Astrocyte of the cerebellum (primary cell): ENCODE data around the gene SMIM32.

ENCODE experiments used
- DNase-seq: peaks from one replicate; pipeline ENCODE4 v3.0.0-alpha.2; 2011; ENCODE audit warnings: low read depth
- H3K4me3 ChIP-seq: 2 replicates; pipeline ENCODE4 v1.5.1; 2011; ENCODE audit warnings: mild to moderate bottlenecking, low read depth, low read length, moderate library complexity
- in situ Hi-C: cut with HindIII; loops from 2 replicates; pipeline ENCODE4 v1.10.0; 2017; ENCODE audit warnings: low sequenced_read_pairs
- TF ChIP-seq, protein P1 (sequence below): IDR thresholded peaks from 2 replicates; pipeline ENCODE4 v1.5.1; 2012; ENCODE audit warnings: low read length, low read depth, moderate library complexity, mild to moderate bottlenecking; ENCODE audit errors: missing control alignments

Gene SMIM32

DNA sequence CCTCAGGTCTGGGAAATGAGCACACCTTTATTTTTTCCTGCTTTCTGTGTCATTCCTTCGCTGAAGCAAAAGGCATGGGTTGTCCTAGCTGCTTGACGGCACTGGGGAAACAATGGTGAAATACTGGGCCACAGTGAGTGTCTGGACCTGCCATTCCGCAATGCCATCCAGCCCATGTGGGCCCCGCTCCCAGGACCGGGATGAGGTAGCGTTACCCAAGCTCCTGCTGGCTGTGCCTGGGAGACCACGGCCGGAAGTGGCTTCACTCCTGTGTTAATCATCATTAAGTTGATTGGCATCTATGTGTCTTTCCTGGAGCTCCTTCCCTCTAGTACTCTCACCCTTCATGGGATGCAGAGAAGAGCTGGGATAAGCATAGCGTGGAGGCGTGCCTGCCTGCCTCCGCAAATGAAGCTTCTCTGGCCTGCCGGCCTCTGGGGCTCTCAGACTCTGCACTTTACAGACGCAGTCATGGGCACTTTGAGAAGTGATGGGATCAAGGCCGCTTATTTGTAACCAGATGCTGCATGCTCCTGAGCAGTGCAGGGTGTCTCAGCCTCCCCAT lies 16.5 kb upstream of the SMIM32 start:
- TF ChIP-seq, protein P1, sequence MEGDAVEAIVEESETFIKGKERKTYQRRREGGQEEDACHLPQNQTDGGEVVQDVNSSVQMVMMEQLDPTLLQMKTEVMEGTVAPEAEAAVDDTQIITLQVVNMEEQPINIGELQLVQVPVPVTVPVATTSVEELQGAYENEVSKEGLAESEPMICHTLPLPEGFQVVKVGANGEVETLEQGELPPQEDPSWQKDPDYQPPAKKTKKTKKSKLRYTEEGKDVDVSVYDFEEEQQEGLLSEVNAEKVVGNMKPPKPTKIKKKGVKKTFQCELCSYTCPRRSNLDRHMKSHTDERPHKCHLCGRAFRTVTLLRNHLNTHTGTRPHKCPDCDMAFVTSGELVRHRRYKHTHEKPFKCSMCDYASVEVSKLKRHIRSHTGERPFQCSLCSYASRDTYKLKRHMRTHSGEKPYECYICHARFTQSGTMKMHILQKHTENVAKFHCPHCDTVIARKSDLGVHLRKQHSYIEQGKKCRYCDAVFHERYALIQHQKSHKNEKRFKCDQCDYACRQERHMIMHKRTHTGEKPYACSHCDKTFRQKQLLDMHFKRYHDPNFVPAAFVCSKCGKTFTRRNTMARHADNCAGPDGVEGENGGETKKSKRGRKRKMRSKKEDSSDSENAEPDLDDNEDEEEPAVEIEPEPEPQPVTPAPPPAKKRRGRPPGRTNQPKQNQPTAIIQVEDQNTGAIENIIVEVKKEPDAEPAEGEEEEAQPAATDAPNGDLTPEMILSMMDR: no peak
- H3K4me3 ChIP-seq: no peak overlapping the region
- in situ Hi-C loops: no loop called here
- no peak for DNase-seq

DNA sequence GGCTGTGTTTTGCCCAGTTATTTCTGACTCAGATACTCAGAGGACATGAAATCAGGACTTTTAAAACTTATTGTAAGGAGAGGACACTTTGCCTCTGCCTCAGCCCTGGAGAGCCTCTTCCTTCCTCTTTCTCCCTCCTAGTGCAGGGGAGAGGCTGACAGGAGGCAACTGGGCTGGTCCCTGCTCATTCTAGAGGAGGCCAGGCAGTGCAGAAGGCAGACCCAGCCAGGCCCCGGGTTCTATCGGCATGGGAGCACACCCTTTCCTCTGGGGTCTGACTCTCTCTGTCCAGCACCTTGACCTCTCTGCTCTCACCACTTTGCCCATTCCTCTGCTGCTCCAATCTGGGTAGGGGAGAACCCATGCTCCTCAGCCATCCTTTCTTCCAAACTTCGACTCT lies 16.0 kb upstream of the SMIM32 start:
- TF ChIP-seq, protein P1: no peak
- DNase-seq: no peak
- in situ Hi-C loops: no loop called here
- no peak overlapping the region for H3K4me3 ChIP-seq

- in situ Hi-C loops: no loop called here
- DNase-seq: no peak
- H3K4me3 ChIP-seq: no peak overlapping the region
- TF ChIP-seq, protein P1: no peak
These were observed 14.7 kb upstream of the SMIM32 start for GRCh38 chr5:136207631-136208030.

DNA sequence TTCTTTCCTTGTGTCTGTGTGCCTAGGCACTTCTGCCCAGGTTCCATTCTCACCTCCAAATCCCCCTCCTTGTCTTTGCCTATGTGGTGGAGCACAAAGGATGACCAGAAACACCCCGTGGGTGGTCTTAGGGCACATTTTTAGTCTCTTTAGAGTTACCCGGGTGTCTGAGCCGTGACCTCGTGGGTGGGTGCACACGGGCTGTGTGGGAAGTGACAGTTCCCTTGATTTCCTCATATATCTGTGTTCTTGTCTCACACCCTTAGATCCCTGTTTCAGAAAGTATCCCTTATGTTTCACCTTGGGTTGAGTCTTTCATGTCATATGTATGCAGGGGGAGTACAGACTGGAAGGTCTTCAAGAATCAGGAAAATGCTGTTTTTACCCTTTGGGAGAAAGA lies 13.4 kb upstream of the SMIM32 start:
- TF ChIP-seq, protein P1: no peak
- in situ Hi-C loops: no loop called here

GRCh38 chr5:136205941-136206340 lies 13.0 kb upstream of the SMIM32 start:
- H3K4me3 ChIP-seq: no peak overlapping the region
- in situ Hi-C loops: no loop called here
- TF ChIP-seq, protein P1: no peak
- DNase-seq: no peak

More for the DNA sequence above, 13.4 kb upstream of the SMIM32 start:
- no peak overlapping the region for H3K4me3 ChIP-seq
- DNase-seq: no peak

DNA sequence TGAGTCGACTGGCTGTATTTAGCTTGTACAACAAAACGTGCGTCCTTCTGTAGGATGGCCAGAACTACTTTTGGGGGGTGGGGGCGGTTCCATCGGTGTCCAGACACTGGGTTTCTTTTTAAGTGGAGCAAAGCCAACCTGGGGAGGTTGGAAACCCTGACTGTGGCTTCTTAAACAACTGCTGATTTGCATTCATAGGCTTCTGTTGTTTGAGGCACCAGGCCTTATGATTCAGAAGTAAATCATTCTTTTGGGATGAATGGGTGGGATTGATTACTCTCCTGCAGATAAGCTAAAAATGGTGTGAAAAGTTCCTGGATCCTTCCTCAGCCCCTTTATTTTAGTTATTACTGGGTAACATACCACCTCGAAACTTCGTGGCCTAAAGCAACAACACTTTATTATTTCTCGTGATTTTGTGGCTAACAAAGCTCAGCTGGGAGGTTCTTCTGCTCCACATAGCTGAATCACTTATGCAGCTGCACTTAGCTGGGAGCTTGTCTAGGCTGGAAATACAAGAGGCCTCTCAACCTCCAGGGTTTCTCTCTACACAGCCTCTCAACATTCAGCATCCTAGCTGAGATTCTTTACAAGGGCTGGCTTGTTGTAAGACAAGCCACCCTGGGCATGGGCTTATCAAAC lies 12.2 kb upstream of the SMIM32 start:
- in situ Hi-C loops: no loop called here
- TF ChIP-seq, protein P1: no peak
- H3K4me3 ChIP-seq: no peak overlapping the region
- peak; percentile 32 for DNase-seq
